Stomach (tissue), 9 donors: ENCODE results near the gene FAM193B. TPM values are rescaled to one million over a fixed set of nuclear protein-coding genes. Genes with fewer than 3 reads are reported as not detected.
A peak's percentile ranks its signal among the peaks of the same experiment; 100 is the strongest.

Source experiments
- DNase-seq, 2 donors: peaks; one replicate each; pipeline versions ENCODE4 v3.0.0 to v3.0.0-alpha.2; 2013 to 2019
- H3K27ac ChIP-seq, 5 donors: fragments of 200-600 bp in 4 of 5; sonication (generic) in 4 of 5; one replicate each; pipeline ENCODE4 v1.5.1; 2013 to 2019; ENCODE audit warnings: mild to moderate bottlenecking in 1 of 5, moderate library complexity in 1 of 5
- H3K27me3 ChIP-seq, 3 donors: fragments of 200-600 bp; sonication (generic); one replicate each; pipeline ENCODE4 v1.5.1; 2017 to 2019; ENCODE audit warnings: mixed run types in 1 of 3
- H3K36me3 ChIP-seq, 4 donors: fragments of 200-600 bp; sonication (generic); 1 replicate in 3 of 4; 2 replicates in 1 of 4; pipeline ENCODE4 v1.5.1; 2016 to 2019
- H3K4me1 ChIP-seq, 4 donors: fragments of 200-600 bp; sonication (generic); one replicate each; pipeline ENCODE4 v1.5.1; 2016 to 2019
- H3K4me3 ChIP-seq, 4 donors: fragments of 200-600 bp; sonication (generic) in 3 of 4; one replicate each; pipeline ENCODE4 v1.5.1; 2016 to 2019; ENCODE audit warnings: mild to moderate bottlenecking in 1 of 4
- H3K9me3 ChIP-seq, 4 donors: fragments of 200-600 bp; sonication (generic); one replicate each; pipeline ENCODE4 v1.5.1; 2016 to 2019
- EP300 ChIP-seq: sonication (generic); formaldehyde crosslinking; IDR thresholded peaks from one replicate; pipeline ENCODE4 v1.6.1; 2017; ENCODE audit warnings: antibody characterized with exemption
- POLR2A ChIP-seq, 4 donors: fragments of 450-650 bp; IDR thresholded peaks; one replicate each; pipeline ENCODE4 v1.6.1; 2016; ENCODE audit warnings: antibody characterized with exemption in 4 of 4, control low read depth in 2 of 4, mild to moderate bottlenecking in 1 of 4, moderate library complexity in 1 of 4
- POLR2AphosphoS5 ChIP-seq, 3 donors: sonication (generic); formaldehyde crosslinking; IDR thresholded peaks; one replicate each; pipeline ENCODE4 v1.6.1; 2016; ENCODE audit warnings: antibody characterized with exemption in 3 of 3
- WGBS, 5 donors: extraction: QIAGEN DNeasy Blood & Tissue Kit in 3 of 5; methylation state at CpG; one replicate each; pipeline versions ENCODE4 v1.1.5 to v1.1.7; 2013 to 2018; 5-methylcytosine and 5-hydroxymethylcytosine counted together
- intact Hi-C: fragments of 100-400 bp; cut with DNase I; formaldehyde crosslinking; loops from one replicate; pipeline ENCODE4 v1.15.1; 2023; ENCODE audit warnings: low total_unique reads
- polyA plus RNA-seq, 3 donors: library from polyadenylated mRNA; stranded (reverse); fragments of 200-250 nt; gene quantifications; one replicate each; pipeline ENCODE4 v1.2.3, GENCODE V29; 2013
- total RNA-seq, 5 donors: library from RNA; depleted of rRNA; stranded (reverse); fragments of >200 nt; gene quantifications; one replicate each; pipeline versions ENCODE4 v1.1.0 to v1.2.3, GENCODE V29; 2014 to 2016
- TF ChIP-seq, protein P1 (sequence below), 7 experiments: fragments of 450-650 bp in 4 of 7; fragments of 200-600 bp in 3 of 7; sonication (generic) in 3 of 7; IDR thresholded peaks; one replicate each; pipeline ENCODE4 v1.5.1; 2016 to 2019; ENCODE audit warnings: antibody characterized with exemption in 7 of 7, control low read depth in 2 of 7, mild to moderate bottlenecking in 1 of 7
- donor health status: healthy with polysubstance abuse.
- donor health status: Bipolar disorder and iron deficiency.
- donor health status: healthy.

FAM193B gene
- total and polyA plus RNA-seq, 8 donors: 40.4 to 316 (median 138) TPM

DNA sequence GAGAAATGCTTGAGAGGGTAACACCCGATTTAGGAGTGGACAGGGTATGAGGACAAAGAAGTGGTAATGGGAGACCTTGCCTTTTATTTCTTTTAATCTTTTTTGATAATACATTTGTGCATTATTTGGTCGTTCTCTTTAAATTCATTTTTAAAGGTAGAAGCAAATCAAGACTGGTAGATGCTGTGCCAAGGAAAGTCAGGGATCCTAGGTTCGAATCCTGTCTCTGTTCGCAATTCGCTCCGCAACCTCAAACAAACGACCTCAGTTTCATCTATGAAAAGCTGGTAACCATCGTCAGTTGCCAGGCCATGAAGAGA lies 37.3 kb upstream of the FAM193B start:
- peaks cover 11 to 26% (median 23%) of the 10 kb centered on the region in 4 donors for H3K4me1 ChIP-seq
- no peaks in the 10 kb centered on the region for H3K9me3 ChIP-seq
- WGBS, 5 donors: 13 to 18% (median 17%) methylated on average over 8 of the region's 8 CpGs
- DNase-seq: no peak
- H3K36me3 ChIP-seq: peaks cover 33 to 35% (median 34%) of the 10 kb centered on the region in 4 donors
- intact Hi-C loops: no loop called here
- peak overlapping the region in 4 of 5 donors; percentile 87 to 90 (median 88) for H3K27ac ChIP-seq
- TF ChIP-seq, protein P1, sequence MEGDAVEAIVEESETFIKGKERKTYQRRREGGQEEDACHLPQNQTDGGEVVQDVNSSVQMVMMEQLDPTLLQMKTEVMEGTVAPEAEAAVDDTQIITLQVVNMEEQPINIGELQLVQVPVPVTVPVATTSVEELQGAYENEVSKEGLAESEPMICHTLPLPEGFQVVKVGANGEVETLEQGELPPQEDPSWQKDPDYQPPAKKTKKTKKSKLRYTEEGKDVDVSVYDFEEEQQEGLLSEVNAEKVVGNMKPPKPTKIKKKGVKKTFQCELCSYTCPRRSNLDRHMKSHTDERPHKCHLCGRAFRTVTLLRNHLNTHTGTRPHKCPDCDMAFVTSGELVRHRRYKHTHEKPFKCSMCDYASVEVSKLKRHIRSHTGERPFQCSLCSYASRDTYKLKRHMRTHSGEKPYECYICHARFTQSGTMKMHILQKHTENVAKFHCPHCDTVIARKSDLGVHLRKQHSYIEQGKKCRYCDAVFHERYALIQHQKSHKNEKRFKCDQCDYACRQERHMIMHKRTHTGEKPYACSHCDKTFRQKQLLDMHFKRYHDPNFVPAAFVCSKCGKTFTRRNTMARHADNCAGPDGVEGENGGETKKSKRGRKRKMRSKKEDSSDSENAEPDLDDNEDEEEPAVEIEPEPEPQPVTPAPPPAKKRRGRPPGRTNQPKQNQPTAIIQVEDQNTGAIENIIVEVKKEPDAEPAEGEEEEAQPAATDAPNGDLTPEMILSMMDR (IDR thresholded peaks at IDR 0.05): no peak
- TF ChIP-seq EP300 (no peak), POLR2AphosphoS5 (IDR thresholded peaks at IDR 0.05) (no peak), POLR2A (IDR thresholded peaks at IDR 0.05) (no peak)
- peaks cover 0 to 22% (median 0%) of the 10 kb centered on the region in 3 donors for H3K27me3 ChIP-seq
- peak overlapping the region; percentile 90 to 98 (median 96) for H3K4me3 ChIP-seq

DNA sequence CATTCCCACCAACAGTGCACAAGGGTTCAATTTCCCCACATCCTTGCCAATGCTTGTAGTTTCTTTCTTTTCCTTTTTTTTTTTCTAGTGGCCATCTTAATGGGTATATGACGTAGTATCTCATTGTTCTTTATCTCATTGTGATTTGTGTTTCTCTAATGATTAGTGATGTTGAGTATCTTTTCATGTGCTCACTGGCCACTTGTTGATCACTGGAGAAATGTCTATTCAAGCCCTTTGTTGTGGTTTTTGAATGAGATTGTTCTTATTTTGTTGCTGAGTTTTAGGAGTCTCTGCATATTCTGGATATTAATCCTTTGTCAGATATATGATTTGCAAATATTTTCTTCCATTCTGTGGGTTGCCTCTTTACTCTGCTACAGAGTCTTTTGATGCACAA lies 36.0 kb upstream of the FAM193B start:
- intact Hi-C loops: no loop called here
- Histone ChIP-seq H3K36me3 (peaks cover 20 to 22% (median 22%) of the 10 kb centered on the region in 4 donors), H3K9me3 (no peaks in the 10 kb centered on the region), H3K4me3 (no peak overlapping the region), H3K27ac (no peak overlapping the region), H3K4me1 (peaks cover 11 to 26% (median 23%) of the 10 kb centered on the region in 4 donors), H3K27me3 (peaks cover 0 to 24% (median 0%) of the 10 kb centered on the region in 3 donors)
- no peak for DNase-seq
- WGBS, 5 donors: 67 to 86% (median 71%) methylated on average over 1 of the region's 1 CpG
- TF ChIP-seq POLR2A (IDR thresholded peaks at IDR 0.05) (no peak), EP300 (no peak), POLR2AphosphoS5 (IDR thresholded peaks at IDR 0.05) (no peak)
- TF ChIP-seq, protein P1 (IDR thresholded peaks at IDR 0.05): no peak

DNA sequence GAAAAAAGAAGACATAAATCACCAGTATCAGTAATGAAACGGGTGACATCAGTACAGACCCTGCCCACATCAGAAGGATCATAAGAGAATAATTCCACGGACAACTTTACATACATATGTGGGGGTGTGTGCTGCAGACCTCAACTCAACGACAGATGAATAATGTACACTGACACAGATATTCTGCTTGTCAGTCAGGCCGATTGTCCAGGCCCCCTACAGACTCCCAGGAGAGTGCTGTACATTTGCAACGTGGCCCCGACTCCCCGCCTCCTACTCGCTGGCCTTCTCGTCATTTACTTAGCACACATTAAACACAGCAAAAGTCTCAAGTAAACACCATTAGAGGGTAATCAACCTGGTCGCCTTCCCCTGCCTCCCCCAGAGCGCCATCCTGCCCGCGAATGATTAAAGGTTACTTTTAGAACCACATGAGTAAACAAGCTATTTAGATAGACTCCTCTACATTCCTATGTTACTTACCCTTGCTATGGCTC lies 34.1 kb upstream of the FAM193B start:
- 17 to 31% (median 19%) methylated on average over 13 of the region's 13 CpGs for WGBS, 5 donors
- Histone ChIP-seq H3K27ac (peak overlapping the region in 1 of 5 donors; percentile 39), H3K4me3 (no peak overlapping the region), H3K4me1 (peaks cover 8 to 16% (median 15%) of the 10 kb centered on the region in 4 donors), H3K9me3 (no peaks in the 10 kb centered on the region), H3K27me3 (peaks cover 0 to 24% (median 0%) of the 10 kb centered on the region in 3 donors), H3K36me3 (peaks cover under 1 to 3% (median 2%) of the 10 kb centered on the region in 4 donors)
- DNase-seq: peak in 1 of 2 donors; percentile 71
- no peak for TF ChIP-seq EP300
- no peak for TF ChIP-seq POLR2A (IDR thresholded peaks at IDR 0.05)
- TF ChIP-seq POLR2AphosphoS5 (IDR thresholded peaks at IDR 0.05): peak in 1 of 3 donors; percentile 9
- TF ChIP-seq, protein P1 (IDR thresholded peaks at IDR 0.05): no peak
- intact Hi-C loops: no loop called here

DNA sequence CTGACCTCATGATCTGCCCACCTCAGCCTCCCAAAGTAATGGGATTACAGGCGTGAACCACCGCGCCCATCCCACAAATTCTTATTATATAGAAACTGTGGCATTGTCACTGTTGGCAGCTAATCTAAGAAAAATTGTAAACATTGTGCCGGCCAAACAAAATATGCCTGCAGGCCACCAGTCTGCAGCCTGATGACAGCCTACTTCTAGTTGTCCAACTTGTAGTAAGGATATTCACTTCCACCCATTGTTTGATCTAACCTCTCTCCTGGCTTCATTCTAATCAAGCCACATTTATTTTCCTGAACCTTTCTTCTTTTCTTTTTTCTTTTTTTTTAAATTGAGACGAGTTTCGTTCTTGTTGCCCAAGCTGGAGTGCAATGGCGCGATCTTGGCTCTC lies 24.0 kb upstream of the FAM193B start:
- Histone ChIP-seq H3K27me3 (no peaks in the 10 kb centered on the region), H3K27ac (no peak overlapping the region), H3K9me3 (no peaks in the 10 kb centered on the region), H3K4me3 (no peak overlapping the region), H3K4me1 (no peaks in the 10 kb centered on the region), H3K36me3 (no peaks in the 10 kb centered on the region)
- DNase-seq: no peak
- intact Hi-C loops: no loop called here
- TF ChIP-seq EP300 (no peak), POLR2A (IDR thresholded peaks at IDR 0.05) (no peak), POLR2AphosphoS5 (IDR thresholded peaks at IDR 0.05) (no peak)
- TF ChIP-seq, protein P1 (IDR thresholded peaks at IDR 0.05): no peak
- WGBS, 5 donors: 84 to 90% (median 86%) methylated on average over 8 of the region's 8 CpGs
